ENCODE data around the gene CEP290.

CEP290 gene

GRCh38 chr12:88141774-88142609 is at the start of gene CEP290, which contains the start of gene TMTC3:
TSS of gene CEP290 (minus strand) at chr12:88142088. CDS start at chr12:88141307, 781 bp downstream.
TSS of gene TMTC3 (plus strand) at chr12:88142307. CDS start at chr12:88148316, 6,009 bp downstream.
- H3K36me3 Mint-ChIP-seq: peaks cover 41% of the 10 kb centered on the region
- ATAC-seq: peak; percentile 97
- no peaks in the 10 kb centered on the region for H3K9me3 Mint-ChIP-seq

GRCh38 chr12:88188180-88188579 is 46.3 kb upstream of the CEP290 start:
- no peak overlapping the region for H3K4me3 Mint-ChIP-seq
- no peak for ATAC-seq
- H3K27ac Mint-ChIP-seq: no peak overlapping the region
- H3K36me3 Mint-ChIP-seq: peaks cover 29% of the 10 kb centered on the region
- no peaks in the 10 kb centered on the region for H3K4me1 Mint-ChIP-seq
- DNase-seq (ENCODE audit: low spot score in 2 of 2): no peak
- no peaks in the 10 kb centered on the region for H3K9me3 Mint-ChIP-seq

More at GRCh38 chr12:88141774-88142609, at the start of gene CEP290, which contains the start of gene TMTC3:
- Mint-ChIP-seq H3K27ac (peak within 1 kb of the TSS; percentile 94), H3K4me1 (peaks cover 36% of the 10 kb centered on the region), H3K4me3 (peak within 1 kb of the TSS; percentile 88)
- peak; percentile 73 to 93 for DNase-seq (ENCODE audit: low spot score in 2 of 2)

- ATAC-seq: no peak
Observed at GRCh38 chr12:88187571-88187970, 45.7 kb upstream of the CEP290 start.

GRCh38 chr12:88185988-88186387 is 44.1 kb upstream of the CEP290 start:
- Mint-ChIP-seq H3K27ac (no peak overlapping the region), H3K9me3 (no peaks in the 10 kb centered on the region), H3K4me1 (no peaks in the 10 kb centered on the region), H3K4me3 (no peak overlapping the region), H3K36me3 (peaks cover 13% of the 10 kb centered on the region)
- no peak for DNase-seq (ENCODE audit: low spot score in 2 of 2)
- ATAC-seq: no peak

More at GRCh38 chr12:88187571-88187970, 45.7 kb upstream of the CEP290 start:
- Mint-ChIP-seq H3K36me3 (peaks cover 23% of the 10 kb centered on the region), H3K27ac (no peak overlapping the region), H3K4me1 (no peaks in the 10 kb centered on the region), H3K9me3 (no peaks in the 10 kb centered on the region), H3K4me3 (no peak overlapping the region)
- no peak for DNase-seq (ENCODE audit: low spot score in 2 of 2)

- H3K4me3 Mint-ChIP-seq: no peak overlapping the region
- H3K4me1 Mint-ChIP-seq: no peaks in the 10 kb centered on the region
- peaks cover 11% of the 10 kb centered on the region for H3K36me3 Mint-ChIP-seq
- ATAC-seq (no peak), DNase-seq (ENCODE audit: low spot score in 2 of 2) (no peak)
- H3K27ac Mint-ChIP-seq: no peak overlapping the region
- H3K9me3 Mint-ChIP-seq: no peaks in the 10 kb centered on the region
Observed at GRCh38 chr12:88185279-88185678, 43.4 kb upstream of the CEP290 start.

GRCh38 chr12:88184196-88184595 is 42.3 kb upstream of the CEP290 start:
- peaks cover 11% of the 10 kb centered on the region for H3K36me3 Mint-ChIP-seq
- H3K4me1 Mint-ChIP-seq: no peaks in the 10 kb centered on the region
- no peaks in the 10 kb centered on the region for H3K9me3 Mint-ChIP-seq
- DNase-seq (ENCODE audit: low spot score in 2 of 2) (no peak), ATAC-seq (no peak)
- H3K27ac Mint-ChIP-seq: no peak overlapping the region
- H3K4me3 Mint-ChIP-seq: no peak overlapping the region

GRCh38 chr12:88182416-88182815 is 40.5 kb upstream of the CEP290 start:
- Mint-ChIP-seq H3K4me1 (no peaks in the 10 kb centered on the region), H3K4me3 (no peak overlapping the region), H3K36me3 (peaks cover 7% of the 10 kb centered on the region), H3K27ac (no peak overlapping the region), H3K9me3 (no peaks in the 10 kb centered on the region)
- DNase-seq (ENCODE audit: low spot score in 2 of 2) (no peak), ATAC-seq (no peak)

- no peak overlapping the region for H3K4me3 Mint-ChIP-seq
- DNase-seq (ENCODE audit: low spot score in 2 of 2) (no peak), ATAC-seq (no peak)
- peaks cover 12% of the 10 kb centered on the region for H3K36me3 Mint-ChIP-seq
- H3K9me3 Mint-ChIP-seq: no peaks in the 10 kb centered on the region
- H3K27ac Mint-ChIP-seq: no peak overlapping the region
- no peaks in the 10 kb centered on the region for H3K4me1 Mint-ChIP-seq
Observed at GRCh38 chr12:88181881-88182280, 40.0 kb upstream of the CEP290 start.

- DNase-seq (ENCODE audit: low spot score in 2 of 2) (no peak), ATAC-seq (no peak)
- Mint-ChIP-seq H3K9me3 (no peaks in the 10 kb centered on the region), H3K4me3 (no peak overlapping the region), H3K4me1 (peaks cover 5% of the 10 kb centered on the region), H3K36me3 (peaks cover 36% of the 10 kb centered on the region), H3K27ac (no peak overlapping the region)
Observed at GRCh38 chr12:88179436-88180014, 37.6 kb upstream of the CEP290 start.

- H3K36me3 Mint-ChIP-seq: peaks cover 52% of the 10 kb centered on the region
- H3K9me3 Mint-ChIP-seq: no peaks in the 10 kb centered on the region
- H3K27ac Mint-ChIP-seq: no peak overlapping the region
- no peak overlapping the region for H3K4me3 Mint-ChIP-seq
- H3K4me1 Mint-ChIP-seq: peaks cover 5% of the 10 kb centered on the region
- DNase-seq (ENCODE audit: low spot score in 2 of 2) (no peak), ATAC-seq (no peak)
Observed at GRCh38 chr12:88175544-88175943, 33.7 kb upstream of the CEP290 start.

- ATAC-seq: no peak
Observed at GRCh38 chr12:88172844-88173407, 31.0 kb upstream of the CEP290 start.

GRCh38 chr12:88167384-88167783 is 25.5 kb upstream of the CEP290 start:
- Mint-ChIP-seq H3K27ac (no peak overlapping the region), H3K4me3 (no peak overlapping the region), H3K9me3 (no peaks in the 10 kb centered on the region), H3K36me3 (peaks cover 55% of the 10 kb centered on the region), H3K4me1 (no peaks in the 10 kb centered on the region)
- DNase-seq (ENCODE audit: low spot score in 2 of 2) (no peak), ATAC-seq (no peak)

More at GRCh38 chr12:88172844-88173407, 31.0 kb upstream of the CEP290 start:
- DNase-seq (ENCODE audit: low spot score in 2 of 2): no peak
- H3K4me3 Mint-ChIP-seq: no peak overlapping the region
- no peaks in the 10 kb centered on the region for H3K9me3 Mint-ChIP-seq
- H3K4me1 Mint-ChIP-seq: peaks cover 5% of the 10 kb centered on the region
- H3K27ac Mint-ChIP-seq: no peak overlapping the region
- H3K36me3 Mint-ChIP-seq: peaks cover 72% of the 10 kb centered on the region

- no peak overlapping the region for H3K4me3 Mint-ChIP-seq
- no peak for ATAC-seq
- DNase-seq (ENCODE audit: low spot score in 2 of 2): no peak
- H3K4me1 Mint-ChIP-seq: no peaks in the 10 kb centered on the region
- H3K9me3 Mint-ChIP-seq: no peaks in the 10 kb centered on the region
- H3K36me3 Mint-ChIP-seq: peaks cover 67% of the 10 kb centered on the region
- H3K27ac Mint-ChIP-seq: no peak overlapping the region
Observed at GRCh38 chr12:88166179-88166578, 24.3 kb upstream of the CEP290 start.

GRCh38 chr12:88163371-88163770 is 21.5 kb upstream of the CEP290 start:
- H3K4me3 Mint-ChIP-seq: no peak overlapping the region
- H3K36me3 Mint-ChIP-seq: peaks cover 60% of the 10 kb centered on the region
- no peak overlapping the region for H3K27ac Mint-ChIP-seq
- ATAC-seq (no peak), DNase-seq (ENCODE audit: low spot score in 2 of 2) (no peak)
- no peaks in the 10 kb centered on the region for H3K9me3 Mint-ChIP-seq
- H3K4me1 Mint-ChIP-seq: no peaks in the 10 kb centered on the region

GRCh38 chr12:88156075-88156654 is 14.3 kb upstream of the CEP290 start:
- H3K4me3 Mint-ChIP-seq: no peak overlapping the region
- DNase-seq (ENCODE audit: low spot score in 2 of 2): no peak
- H3K9me3 Mint-ChIP-seq: no peaks in the 10 kb centered on the region
- peak overlapping the region; percentile 43 for H3K27ac Mint-ChIP-seq
- peaks cover 27% of the 10 kb centered on the region for H3K36me3 Mint-ChIP-seq
- peaks cover 7% of the 10 kb centered on the region for H3K4me1 Mint-ChIP-seq
- no peak for ATAC-seq
